OCI-LY7 (cell line): Measurements from ENCODE around the gene KAT6B. TPM values are rescaled to one million over a fixed set of nuclear protein-coding genes. Genes with fewer than 3 reads are reported as not detected.

Experiments
- BruUV-seq: library from RNA; stranded (reverse); fragments of 400-500 nt; replicated peaks from 2 replicates; lab custom pipeline; 2021; lab: Mats Ljungman, UMichigan
- CTCF ChIA-PET: fragments of 300-600 bp; sonication (Branson Sonifier 250); formaldehyde crosslinking; loops from one replicate; lab custom pipeline; 2022; ENCODE audit warnings: antibody characterized with exemption; ENCODE audit not compliant: unreplicated experiment; lab: Charles Lee
- POLR2A ChIA-PET: fragments of 300-600 bp; sonication (Branson Sonifier 250); formaldehyde crosslinking; loops from one replicate; lab custom pipeline; 2022; ENCODE audit warnings: antibody characterized with exemption; lab: Charles Lee
- DNase-seq: peaks from one replicate; pipeline ENCODE4 v3.0.0-alpha.2; 2015; ENCODE audit warnings: low spot score
- H2AFZ ChIP-seq: fragments of 200-600 bp; sonication (generic), shearing (Covaris generic); 2 replicates; pipeline ENCODE4 v1.6.1; 2014; ENCODE audit warnings: mild to moderate bottlenecking, antibody characterized with exemption, low read length, moderate library complexity
- H3K27ac ChIP-seq: fragments of 200-600 bp; sonication (generic); 2 replicates; pipeline ENCODE4 v1.5.1; 2014; ENCODE audit warnings: mixed run types, low read depth, mild to moderate bottlenecking, moderate library complexity, low read length, inconsistent platforms; ENCODE audit not compliant: poor library complexity, severe bottlenecking
- H3K36me3 ChIP-seq: fragments of 200-600 bp; sonication (generic); 2 replicates; pipeline ENCODE4 v1.6.1; 2014; ENCODE audit warnings: mild to moderate bottlenecking, antibody characterized with exemption, low read length, moderate library complexity, mixed read lengths; ENCODE audit not compliant: insufficient read depth
- H3K4me1 ChIP-seq: fragments of 200-600 bp; sonication (generic); 2 replicates; pipeline ENCODE4 v1.5.1; 2014; ENCODE audit warnings: mild to moderate bottlenecking, low read length; ENCODE audit not compliant: insufficient read depth, poor library complexity, severe bottlenecking
- H3K4me2 ChIP-seq: fragments of 200-600 bp; sonication (generic); 2 replicates; pipeline ENCODE4 v1.6.1; 2014; ENCODE audit warnings: mild to moderate bottlenecking, low read length
- H3K4me3 ChIP-seq: fragments of 200-600 bp; sonication (generic); 2 replicates; pipeline ENCODE4 v1.5.1; 2014; ENCODE audit warnings: mild to moderate bottlenecking, low read depth, low read length; ENCODE audit not compliant: poor library complexity, severe bottlenecking
- H3K79me2 ChIP-seq: fragments of 200-600 bp; sonication (generic); 2 replicates; pipeline ENCODE4 v1.6.1; 2016; ENCODE audit warnings: low read depth, mild to moderate bottlenecking, low read length, moderate library complexity, mixed read lengths; ENCODE audit not compliant: insufficient read depth
- H3K9me2 ChIP-seq: fragments of 200-600 bp; sonication (generic); 2 replicates; pipeline ENCODE4 v1.6.1; 2016; ENCODE audit warnings: mild to moderate bottlenecking, low read length, mixed read lengths; ENCODE audit not compliant: insufficient read depth
- H3K9me3 ChIP-seq: fragments of 200-600 bp; sonication (generic); 2 replicates; pipeline ENCODE4 v1.6.1; 2014; ENCODE audit warnings: mild to moderate bottlenecking, mixed run types, low read length, mixed read lengths
- H4K20me1 ChIP-seq: fragments of 200-600 bp; sonication (generic); 2 replicates; pipeline ENCODE4 v1.6.1; 2014; ENCODE audit warnings: mild to moderate bottlenecking, antibody characterized with exemption, low read length, moderate library complexity, mixed read lengths; ENCODE audit not compliant: insufficient read depth
- CTCF ChIP-seq: fragments of 200-600 bp; sonication (generic); conservative IDR thresholded peaks from 2 replicates; pipeline ENCODE4 v1.5.1; 2014; ENCODE audit warnings: mild to moderate bottlenecking, antibody characterized with exemption, low read length, moderate library complexity, mixed read lengths
- EZH2phosphoT487 ChIP-seq: fragments of 200-600 bp; sonication (generic); IDR thresholded peaks from 2 replicates; pipeline ENCODE4 v1.6.1; 2018; ENCODE audit warnings: low read depth, borderline replicate concordance, mild to moderate bottlenecking, mixed run types, antibody characterized with exemption, low read length, moderate library complexity, mixed read lengths
- intact Hi-C: fragments of 100-400 bp; cut with micrococcal nuclease; formaldehyde crosslinking; loops from one replicate; pipeline ENCODE4 v1.10.0; 2022; ENCODE audit not compliant: unreplicated experiment
- total RNA-seq, 2 experiments: library from RNA; depleted of rRNA in 1 of 2; stranded (reverse); fragments of >200 nt in 1 of 2; shearing (Covaris generic) in 1 of 2; gene quantifications; 2 replicates each; pipeline ENCODE4 v1.2.3, GENCODE V29; 2014 to 2022

Gene KAT6B
- total RNA-seq, 2 experiments from 2014 or later, result 20.8 to 40.8 TPM

GRCh38 chr10:75068523-75068922 is 242.1 kb downstream of the KAT6B start:
- CTCF ChIA-PET, result no interaction called here
- Histone ChIP-seq H2AFZ (no peak overlapping the region), H3K4me2 (no peak overlapping the region), H3K36me3 (no peaks in the 10 kb centered on the region), H3K79me2 (no peaks in the 10 kb centered on the region), H3K9me2 (no peaks in the 10 kb centered on the region), H3K4me3 (no peak overlapping the region), H4K20me1 (no peaks in the 10 kb centered on the region), H3K27ac (no peak overlapping the region), H3K9me3 (no peaks in the 10 kb centered on the region), H3K4me1 (no peaks in the 10 kb centered on the region)
- BruUV-seq, result no TSS peak
- POLR2A ChIA-PET, result no interaction called here
- intact Hi-C loops, result no loop called here
- TF ChIP-seq EZH2phosphoT487 (no peak), CTCF (no peak)
- DNase-seq, result no peak

- no peaks in the 10 kb centered on the region for H3K4me1 ChIP-seq
- CTCF ChIA-PET, result no interaction called here
- H3K9me3 ChIP-seq, result no peaks in the 10 kb centered on the region
- POLR2A ChIA-PET, result interaction anchor here (0.6 to 1.1 kb wide), 3 partner anchors 21 to 945 kb away, joined by 3 read pairs; no protein-coding TSS in a partner anchor
- H3K4me3 ChIP-seq, result no peak overlapping the region
- no peak overlapping the region for H2AFZ ChIP-seq
- intact Hi-C loops, result no loop called here
- no peak for DNase-seq
- H3K36me3 ChIP-seq, result no peaks in the 10 kb centered on the region
- no peak overlapping the region for H3K27ac ChIP-seq
- H3K9me2 ChIP-seq, result no peaks in the 10 kb centered on the region
- no peak overlapping the region for H3K4me2 ChIP-seq
- TF ChIP-seq CTCF (no peak), EZH2phosphoT487 (no peak)
- no peaks in the 10 kb centered on the region for H4K20me1 ChIP-seq
- no peaks in the 10 kb centered on the region for H3K79me2 ChIP-seq
- no TSS peak for BruUV-seq
Observed at GRCh38 chr10:75070476-75070875, 244.1 kb downstream of the KAT6B start.

- ChIA-PET POLR2A (interaction anchor here (0.6 kb wide), 1 partner anchor 946 kb away, joined by 3 read pairs; no protein-coding TSS in a partner anchor), CTCF (no interaction called here)
- no peak for TF ChIP-seq EZH2phosphoT487
- no peak for TF ChIP-seq CTCF
- H3K4me3 ChIP-seq, result no peak overlapping the region
- H3K4me2 ChIP-seq, result no peak overlapping the region
- H3K9me2 ChIP-seq, result no peaks in the 10 kb centered on the region
- no peak overlapping the region for H3K27ac ChIP-seq
- intact Hi-C loops, result no loop called here
- no peaks in the 10 kb centered on the region for H4K20me1 ChIP-seq
- no peaks in the 10 kb centered on the region for H3K79me2 ChIP-seq
- no peak for DNase-seq
- H3K4me1 ChIP-seq, result no peaks in the 10 kb centered on the region
- H3K9me3 ChIP-seq, result no peaks in the 10 kb centered on the region
- BruUV-seq, result no TSS peak
- no peaks in the 10 kb centered on the region for H3K36me3 ChIP-seq
- H2AFZ ChIP-seq, result no peak overlapping the region
Observed at GRCh38 chr10:75070961-75071428, 244.6 kb downstream of the KAT6B start.
